Measurements from ENCODE around the gene PLXNA3.

PLXNA3 gene

DNA sequence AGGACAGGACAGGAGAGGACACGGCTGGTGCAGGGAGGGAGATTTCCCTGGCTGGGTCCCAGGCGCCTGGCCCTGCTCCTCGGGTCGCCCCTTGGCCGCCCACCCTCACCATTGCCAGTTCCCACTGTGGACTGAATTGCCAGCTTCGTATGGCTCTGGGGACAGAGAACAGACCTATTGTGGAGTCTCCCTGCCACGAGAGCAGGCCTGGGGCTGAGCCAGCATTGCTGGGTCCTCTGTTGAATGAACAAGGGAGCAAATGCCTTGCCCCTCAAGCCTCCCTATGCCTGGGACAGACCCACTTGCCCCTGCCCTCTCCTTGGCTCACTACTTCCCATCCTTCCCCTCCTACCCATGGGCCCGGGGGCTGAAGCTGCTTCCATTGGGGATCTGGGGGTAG, 4.3 kb downstream of the PLXNA3 start:
- no peak for FAIRE-seq

DNA sequence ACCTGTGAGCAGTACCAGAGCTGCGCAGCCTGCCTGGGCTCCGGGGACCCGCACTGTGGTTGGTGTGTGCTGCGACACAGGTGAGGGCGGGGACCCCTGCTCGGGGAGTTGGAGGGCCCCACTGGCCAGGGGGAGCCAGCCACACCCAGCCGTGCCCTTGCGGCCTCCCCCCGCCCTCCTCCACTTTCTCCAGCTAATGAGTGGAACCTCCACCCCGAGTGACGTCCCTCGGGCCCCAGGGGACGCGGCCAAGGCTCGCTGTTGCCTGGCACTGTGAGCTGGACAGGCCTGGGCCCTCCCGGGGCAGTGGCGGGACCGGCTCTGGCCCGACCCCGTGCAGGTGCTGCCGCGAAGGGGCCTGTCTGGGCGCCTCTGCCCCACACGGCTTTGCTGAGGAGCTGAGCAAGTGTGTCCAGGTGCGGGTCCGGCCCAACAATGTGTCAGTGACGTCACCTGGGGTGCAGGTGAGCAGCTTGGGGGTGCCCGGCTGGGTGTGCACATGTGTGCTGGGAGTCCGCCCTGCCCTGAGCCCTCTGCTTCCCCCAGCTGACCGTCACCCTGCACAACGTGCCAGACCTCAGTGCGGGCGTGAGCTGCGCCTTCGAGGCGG, 5.6 kb downstream of the PLXNA3 start:
- FAIRE-seq: no peak

DNA sequence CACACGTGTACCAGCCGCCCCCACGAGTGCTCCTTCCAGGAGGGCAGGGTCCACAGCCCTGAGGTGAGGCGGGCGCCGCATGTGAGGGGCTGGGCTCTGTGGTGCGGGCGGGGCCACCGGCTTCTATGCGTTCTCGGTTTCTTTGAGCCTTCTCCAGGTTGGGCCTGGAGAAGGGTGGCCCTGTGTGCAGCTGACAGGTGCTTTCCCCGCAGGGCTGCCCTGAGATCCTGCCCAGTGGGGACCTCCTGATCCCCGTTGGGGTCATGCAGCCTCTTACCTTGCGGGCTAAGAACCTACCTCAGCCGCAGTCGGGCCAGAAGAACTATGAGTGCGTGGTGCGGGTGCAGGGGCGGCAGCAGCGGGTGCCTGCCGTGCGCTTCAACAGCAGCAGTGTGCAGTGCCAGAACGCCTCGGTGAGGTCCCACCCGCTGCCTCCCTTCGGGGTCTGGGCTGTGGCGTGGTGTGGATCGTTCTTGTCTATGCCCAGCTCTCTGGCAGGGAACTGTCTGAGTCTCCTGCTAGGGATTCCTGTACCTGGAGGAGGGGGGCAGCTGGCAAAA, 6.8 kb downstream of the PLXNA3 start:
- no peak for FAIRE-seq

DNA sequence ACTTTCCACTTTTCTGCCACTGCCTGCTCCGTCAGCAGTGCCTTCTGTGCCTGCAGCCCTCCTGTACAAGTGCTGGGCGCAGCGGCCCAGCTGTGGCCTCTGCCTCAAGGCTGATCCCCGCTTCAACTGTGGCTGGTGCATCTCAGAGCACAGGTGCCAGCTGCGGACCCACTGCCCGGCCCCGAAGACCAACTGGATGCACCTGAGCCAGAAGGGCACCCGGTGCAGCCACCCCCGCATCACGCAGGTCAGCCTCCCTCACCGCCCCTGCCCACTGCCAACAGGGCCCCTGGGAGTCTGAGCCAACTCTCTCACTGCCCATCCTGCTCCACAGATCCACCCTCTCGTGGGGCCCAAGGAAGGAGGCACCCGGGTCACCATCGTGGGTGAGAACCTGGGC, 7.5 kb downstream of the PLXNA3 start:
- no peak for FAIRE-seq

DNA sequence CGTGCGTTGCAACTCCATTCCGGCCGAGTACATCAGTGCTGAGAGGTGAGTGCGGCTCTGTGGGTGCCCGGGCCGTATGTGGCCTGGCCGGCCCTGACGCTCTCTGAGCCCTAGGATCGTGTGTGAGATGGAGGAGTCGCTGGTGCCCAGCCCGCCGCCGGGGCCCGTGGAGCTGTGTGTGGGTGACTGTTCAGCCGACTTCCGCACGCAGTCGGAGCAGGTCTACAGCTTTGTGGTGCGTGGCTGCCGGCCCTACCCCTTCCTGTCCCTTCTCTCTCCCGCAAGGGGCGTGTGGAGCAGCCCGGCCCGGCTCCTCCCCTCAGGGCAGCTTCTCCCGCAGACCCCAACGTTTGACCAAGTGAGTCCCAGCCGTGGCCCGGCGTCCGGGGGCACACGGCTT, 8.0 kb downstream of the PLXNA3 start:
- no peak for FAIRE-seq

DNA sequence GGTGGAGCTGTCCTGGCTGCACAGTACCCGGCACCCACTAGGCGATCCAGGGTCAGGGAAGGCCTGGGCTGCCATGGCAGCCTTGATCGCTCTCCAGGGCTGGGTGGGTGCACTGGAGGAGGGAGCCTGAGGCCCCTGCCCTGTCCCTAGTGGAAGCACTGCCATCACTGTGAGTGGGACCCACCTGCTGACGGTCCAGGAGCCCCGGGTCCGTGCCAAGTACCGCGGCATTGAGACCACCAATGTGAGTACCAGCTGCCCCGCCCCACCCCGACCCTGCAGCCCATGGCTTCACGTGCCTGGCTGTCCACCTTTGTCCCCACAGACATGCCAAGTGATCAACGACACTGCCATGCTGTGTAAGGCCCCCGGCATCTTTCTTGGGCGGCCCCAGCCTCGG, 8.8 kb downstream of the PLXNA3 start:
- FAIRE-seq: no peak

DNA sequence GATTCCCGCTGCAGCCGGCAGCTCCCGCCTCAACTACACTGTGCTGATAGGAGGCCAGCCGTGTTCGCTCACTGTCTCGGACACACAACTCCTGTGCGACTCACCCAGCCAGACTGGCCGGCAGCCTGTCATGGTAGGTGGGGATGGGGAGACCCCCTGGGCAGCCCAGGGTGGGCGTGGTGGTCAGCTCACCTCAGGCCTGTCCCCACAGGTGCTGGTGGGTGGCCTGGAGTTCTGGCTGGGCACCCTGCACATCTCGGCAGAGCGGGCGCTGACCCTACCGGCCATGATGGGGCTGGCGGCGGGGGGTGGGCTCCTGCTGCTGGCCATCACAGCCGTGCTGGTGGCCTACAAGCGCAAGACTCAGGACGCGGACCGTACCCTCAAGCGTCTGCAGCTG, 9.5 kb downstream of the PLXNA3 start:
- FAIRE-seq: no peak

DNA sequence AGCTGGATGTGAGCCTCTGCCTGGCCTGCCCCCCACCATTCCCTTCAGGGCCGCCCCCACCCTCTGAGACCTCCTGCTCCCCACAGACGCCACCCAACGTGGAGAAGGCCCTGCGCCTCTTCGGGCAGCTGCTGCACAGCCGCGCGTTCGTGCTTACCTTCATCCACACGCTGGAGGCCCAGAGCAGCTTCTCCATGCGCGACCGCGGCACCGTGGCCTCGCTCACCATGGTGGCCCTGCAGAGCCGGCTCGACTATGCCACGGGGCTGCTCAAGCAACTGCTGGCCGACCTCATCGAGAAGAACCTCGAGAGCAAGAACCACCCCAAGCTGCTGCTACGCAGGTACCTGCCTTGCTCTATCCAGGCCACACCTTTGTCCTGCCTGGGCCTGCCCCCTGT, 10.1 kb downstream of the PLXNA3 start:
- no peak for FAIRE-seq

DNA sequence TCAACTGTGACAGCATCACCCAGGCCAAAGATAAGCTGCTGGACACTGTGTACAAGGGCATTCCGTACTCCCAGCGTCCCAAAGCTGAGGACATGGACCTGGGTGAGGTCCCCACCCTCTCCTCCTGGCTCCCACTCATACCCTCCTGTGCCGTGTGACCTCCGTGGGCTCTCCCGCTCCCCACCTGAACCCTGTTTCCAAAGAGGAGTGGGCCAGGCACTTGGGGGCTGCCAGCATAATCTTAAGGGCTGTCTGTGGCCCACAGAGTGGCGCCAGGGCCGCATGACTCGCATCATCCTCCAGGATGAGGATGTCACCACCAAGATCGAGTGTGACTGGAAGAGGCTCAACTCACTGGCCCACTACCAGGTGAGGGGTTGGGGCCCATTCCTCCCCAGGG, 11.0 kb downstream of the PLXNA3 start:
- no peak for FAIRE-seq

DNA sequence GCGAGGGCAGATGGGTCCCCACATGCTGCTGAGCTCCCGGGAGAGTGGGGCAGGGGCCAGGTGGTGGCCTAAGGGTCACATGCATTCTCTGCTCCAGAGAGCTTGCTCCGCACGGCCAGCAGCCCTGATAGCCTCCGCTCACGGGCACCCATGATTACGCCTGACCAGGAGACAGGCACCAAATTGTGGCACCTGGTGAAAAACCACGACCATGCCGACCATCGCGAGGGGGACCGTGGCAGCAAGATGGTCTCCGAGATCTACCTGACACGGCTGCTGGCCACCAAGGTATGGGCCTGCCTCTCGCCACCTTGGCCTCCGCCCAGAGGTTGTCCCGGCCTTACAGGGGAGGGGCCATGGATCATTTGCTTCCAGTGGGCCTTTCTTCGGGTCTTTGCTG, 11.8 kb downstream of the PLXNA3 start:
- FAIRE-seq: no peak

DNA sequence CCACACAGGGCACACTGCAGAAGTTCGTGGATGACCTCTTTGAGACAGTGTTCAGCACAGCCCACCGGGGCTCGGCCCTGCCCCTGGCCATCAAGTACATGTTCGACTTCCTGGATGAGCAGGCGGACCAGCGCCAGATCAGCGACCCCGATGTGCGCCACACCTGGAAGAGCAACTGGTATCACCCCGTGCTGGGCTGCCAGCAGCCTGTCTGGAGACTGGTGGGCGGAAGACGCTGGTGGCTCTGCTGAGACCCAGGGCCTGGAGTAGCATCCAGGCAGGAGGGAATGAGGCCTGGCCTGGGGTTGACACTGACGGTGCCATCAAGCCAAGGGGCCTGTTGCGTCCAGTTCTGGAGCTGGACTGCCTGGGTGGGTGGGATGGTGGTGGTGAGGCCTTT, 12.4 kb downstream of the PLXNA3 start:
- FAIRE-seq: no peak

DNA sequence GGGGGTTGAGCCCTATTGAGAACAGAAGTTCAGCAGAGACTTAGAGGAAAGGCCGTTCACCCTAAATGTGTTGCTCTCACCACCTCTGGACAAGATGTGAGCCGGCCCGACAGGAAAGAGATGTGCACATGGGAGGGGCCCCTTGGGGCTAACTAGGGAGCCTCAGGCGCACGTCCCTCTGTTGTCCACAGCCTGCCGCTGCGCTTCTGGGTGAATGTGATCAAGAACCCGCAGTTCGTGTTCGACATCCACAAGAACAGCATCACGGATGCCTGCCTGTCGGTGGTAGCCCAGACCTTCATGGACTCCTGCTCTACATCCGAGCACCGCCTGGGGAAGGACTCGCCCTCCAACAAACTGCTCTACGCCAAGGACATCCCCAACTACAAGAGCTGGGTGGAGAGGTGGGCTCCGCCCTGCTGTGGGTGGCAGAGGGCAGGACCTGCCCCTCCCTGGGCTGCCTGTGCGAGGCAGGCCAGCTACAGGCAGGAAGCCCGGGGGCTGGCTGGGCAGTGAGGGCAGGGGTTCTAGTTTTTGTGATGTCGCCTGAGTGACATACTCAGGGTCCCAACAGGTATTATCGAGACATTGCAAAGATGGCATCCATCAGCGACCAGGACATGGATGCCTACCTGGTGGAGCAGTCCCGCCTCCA, 13.0 kb downstream of the PLXNA3 start:
- FAIRE-seq: no peak

DNA sequence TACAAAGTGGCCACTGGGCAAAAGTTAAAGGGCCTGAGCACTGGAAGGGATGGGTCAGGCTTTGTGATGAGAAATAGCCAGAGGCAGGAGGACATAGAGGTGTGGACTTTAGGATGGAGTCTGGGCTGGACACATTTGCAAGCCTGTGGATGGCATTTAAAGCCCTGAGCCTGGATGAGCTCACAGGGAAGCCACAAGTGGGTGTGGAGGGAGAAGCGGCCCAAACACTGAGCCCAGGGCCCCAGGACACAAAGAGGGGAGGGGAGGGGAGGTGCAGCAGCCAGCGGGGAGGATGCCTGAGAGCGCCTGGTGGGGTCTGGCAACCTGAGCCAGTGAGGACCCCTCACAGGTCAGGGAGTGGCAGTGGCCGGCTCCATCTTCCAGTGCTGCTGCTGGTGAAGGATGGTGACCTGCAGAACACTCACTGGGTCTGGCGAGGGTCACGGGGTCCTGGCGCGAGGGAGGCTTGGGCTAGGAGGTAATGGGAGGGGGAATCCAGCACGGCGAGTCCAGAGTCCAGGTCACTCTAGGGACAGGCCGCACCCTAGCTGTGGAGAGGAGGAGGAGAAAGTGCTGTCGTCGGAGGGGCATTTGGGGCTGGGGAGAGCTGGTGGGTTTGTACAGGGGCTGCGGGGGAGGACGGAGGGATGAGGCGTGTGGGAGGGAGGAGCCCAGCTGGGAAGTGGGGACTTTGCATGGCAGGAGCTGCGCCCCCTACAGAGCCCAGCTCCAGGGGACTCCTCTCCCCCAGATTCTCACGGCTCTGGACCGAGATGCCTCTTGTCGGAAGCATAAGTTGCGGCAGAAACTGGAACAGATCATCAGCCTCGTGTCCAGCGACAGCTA, 14.0 kb downstream of the PLXNA3 start:
- no peak for FAIRE-seq

DNA sequence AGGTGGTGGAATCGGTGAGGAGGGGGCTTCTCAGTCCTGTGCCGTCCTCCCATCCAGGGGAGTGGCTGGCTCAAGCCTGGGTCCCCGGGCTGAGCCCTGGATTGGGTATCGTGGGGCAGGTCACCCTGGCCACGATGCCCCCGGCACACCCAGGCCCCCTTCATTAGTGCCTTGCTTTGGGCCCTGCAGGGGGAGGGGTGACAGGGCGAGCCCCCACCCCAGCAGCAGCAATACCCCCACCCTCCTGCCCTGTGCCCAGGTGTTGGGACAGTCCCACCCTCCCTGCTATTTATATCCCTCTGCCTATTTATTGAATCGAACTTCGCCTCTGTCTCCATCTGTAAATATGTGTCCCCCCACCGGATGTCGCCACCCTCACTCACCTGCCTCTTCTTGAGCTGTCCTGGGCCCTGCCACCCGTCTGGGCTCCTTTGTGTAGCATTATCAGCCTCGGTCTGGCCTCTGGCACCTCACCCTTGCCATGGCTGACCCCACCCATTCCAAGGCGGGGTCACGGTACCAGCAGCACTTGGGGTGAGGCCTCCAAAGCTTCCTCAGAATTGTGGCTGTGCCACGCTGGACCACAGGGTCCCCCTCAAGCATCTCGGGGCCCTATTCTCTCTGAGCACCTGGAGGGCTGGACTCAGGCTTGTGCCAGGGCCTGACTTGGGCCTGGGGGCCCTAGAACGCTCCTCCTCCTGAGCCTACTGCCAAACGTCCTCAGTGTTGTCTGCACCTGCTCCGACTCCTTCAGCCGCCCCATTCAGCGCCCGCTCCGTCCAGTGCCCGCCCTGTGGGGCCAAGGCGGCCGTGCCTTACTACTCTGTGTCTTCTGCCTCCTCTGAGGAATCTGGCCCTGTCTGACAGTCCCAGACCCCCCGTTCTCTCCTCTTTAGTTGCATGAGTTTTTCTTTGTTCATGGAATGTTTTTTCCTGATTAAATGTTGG, 14.9 kb downstream of the PLXNA3 start:
- no peak for FAIRE-seq

DNA sequence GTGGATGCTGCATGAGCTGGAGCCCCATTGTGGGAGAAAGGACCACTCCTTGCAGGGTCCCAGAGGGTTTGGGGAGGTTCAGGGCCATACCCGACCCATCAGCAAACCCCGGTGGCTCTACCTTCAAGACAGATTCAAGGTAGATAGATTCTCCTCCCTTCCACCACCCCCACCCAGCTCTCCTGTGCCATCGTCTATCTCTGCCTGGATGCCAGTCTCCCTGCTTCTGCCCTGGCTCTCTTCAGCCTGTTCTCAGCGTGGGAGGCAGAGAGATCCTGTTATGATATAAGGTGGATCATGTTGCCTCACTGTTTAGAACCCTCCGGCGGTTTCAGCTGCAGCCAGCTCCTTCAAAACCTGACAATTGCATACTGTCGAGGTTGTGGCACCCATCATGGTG, 15.6 kb downstream of the PLXNA3 start:
- no peak for FAIRE-seq

DNA sequence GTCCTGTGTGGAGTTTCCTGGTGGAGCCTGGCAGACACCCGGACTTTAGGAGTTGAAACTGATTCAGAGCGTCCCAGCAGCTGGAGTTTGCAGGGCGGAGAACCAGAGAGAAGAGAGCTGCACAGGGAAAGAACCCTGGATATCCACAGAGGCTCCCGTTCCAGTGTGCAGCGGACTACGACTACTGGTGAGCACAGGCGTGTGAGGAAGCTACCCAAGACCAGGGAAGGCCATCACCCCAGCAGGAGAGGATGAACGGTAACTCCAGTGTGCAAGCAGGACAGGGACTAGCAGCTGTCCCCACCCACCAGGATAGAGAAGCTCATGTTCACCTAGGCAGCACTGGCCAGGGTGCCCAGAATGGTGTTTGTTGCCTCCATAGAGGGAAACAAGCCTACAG, 18.7 kb downstream of the PLXNA3 start:
- FAIRE-seq: no peak

DNA sequence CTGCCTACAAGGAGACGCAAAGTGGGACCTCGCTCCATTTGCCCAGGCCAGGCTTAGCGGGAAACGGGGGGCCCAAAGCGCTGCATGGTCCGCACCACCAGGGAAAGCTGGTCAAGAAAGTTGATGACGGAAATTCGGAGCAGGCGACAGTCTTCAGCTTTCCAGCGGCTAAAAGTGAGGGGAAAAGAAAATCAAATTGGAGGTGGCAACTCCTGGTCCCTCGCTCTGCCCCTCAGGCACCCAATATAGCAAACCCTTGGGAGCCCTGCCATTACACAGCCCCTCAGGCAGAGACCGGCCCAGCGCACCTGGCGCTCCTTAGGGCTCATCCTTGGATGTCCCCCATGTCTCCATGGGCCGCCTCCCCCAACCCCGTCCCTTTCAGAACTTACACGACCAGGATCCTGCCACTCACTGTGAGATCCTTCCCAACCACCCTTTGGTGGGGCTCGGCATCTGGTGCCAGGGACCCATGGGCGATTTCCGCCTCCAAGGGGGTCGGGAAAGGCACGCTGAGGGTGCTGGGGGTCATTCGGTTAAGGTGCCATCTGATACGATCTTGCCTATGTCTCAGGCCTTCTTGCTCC, 19.9 kb downstream of the PLXNA3 start:
- no peak for FAIRE-seq

DNA sequence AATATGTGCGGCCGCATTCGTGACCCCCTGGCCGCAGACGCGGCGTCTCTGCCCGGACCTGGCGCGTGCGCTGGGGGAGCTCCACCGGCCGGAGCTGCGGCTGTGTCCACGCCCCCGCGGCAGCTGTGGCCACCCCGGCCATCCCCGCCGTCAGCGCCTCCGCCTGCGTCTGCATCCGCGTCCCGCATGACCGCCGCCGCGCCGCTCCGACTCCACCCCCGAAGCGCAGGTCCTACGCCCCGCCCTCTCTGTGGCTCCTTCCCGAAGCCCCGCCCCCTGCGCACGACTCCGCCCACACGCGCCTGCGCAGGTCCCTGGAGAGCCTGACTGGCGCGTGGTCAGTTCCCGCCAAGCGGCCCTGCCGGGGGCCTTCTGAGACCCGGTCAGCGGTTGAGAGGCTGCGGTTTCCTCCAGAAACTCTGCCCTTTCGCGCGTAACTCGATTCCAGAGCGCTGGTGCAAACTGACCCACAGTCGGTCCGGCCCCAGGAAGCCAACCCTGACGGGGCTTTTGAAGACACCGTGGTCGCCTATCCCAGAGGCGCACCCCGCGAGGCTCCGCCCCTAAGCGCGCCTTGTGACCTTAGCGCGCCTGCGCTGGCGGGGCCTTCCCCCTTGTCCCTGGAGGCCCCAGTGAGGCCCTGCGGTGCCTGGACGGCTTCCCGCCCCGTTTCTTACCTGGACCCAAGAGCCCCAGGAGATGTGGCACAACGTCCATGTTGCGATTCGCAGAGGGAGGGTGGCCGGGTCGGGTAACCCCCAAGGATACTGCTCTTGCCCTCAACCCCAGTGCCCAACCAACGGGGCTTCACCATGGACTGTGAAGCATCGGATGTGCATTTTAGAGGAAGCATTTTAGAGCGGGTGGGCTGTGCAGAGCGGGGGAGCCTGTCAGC, 20.9 kb downstream of the PLXNA3 start, which contains the start of gene LAGE3:
LAGE3 (minus strand) TSS at position 554 of the 895 bp plus-strand sequence; CDS start at position 188, 366 bp downstream.
- no peak for FAIRE-seq

DNA sequence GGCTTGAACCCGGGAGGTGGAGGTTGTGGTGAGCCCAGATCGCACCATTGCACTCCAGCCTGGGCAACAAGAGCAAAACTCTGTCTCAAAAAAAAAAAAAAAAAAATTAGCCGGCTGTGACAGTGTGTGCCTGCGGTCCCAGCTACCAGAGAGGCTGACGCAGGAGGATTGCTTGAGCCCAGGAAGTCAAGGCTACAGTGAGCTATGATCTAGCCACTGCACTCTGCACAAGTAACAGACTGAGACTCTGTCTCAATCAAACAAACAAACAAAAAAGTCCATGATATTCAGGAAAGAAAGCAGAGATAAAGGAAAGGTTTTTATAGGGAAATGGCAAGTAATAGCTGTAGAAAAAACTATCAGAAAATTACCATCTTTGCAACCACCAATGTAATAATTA, 23.1 kb downstream of the PLXNA3 start:
- FAIRE-seq: no peak

DNA sequence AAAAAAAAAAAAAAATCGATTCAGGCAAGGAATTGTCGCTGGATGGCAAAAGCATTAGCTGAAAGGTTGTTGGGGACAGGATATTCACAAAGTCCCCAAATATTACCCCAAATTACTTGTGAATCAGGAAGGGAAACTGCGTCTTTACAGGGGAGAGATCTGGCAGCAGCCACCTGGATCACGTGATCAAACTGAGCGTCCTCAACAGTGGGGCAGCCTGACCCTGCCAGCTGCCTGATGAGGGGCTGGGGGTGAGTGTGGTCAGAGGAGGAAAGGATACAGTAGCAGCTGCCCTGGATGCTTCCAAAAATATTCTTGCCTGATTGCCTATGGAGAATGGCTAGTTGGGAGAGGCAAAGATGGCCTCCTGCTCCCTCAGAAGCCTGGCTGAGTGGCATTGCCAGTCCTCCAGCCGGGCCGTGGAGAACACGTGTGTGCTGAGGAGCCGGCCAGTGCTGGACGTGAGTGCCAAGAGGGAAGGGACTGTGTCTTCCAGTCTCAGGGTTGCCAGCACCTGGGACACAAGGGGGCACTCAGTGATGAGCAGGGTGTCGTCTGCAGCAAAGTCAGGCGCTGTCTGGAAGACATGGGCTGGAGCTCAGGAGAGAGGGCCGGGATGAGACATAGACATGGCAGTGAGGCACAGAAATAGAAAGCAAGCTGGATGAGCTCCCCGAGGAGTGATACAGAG, 24.0 kb downstream of the PLXNA3 start:
- no peak for FAIRE-seq

Data from A204.1 (cell line).